NB4 (cell line): ENCODE data around the gene MOB1B.

Source experiments
- CTCF ChIP-seq: IDR thresholded peaks from one replicate; pipeline ENCODE4 v1.5.1; 2012; ENCODE audit warnings: low read depth, low read length
- MAX ChIP-seq: IDR thresholded peaks from 2 replicates; pipeline ENCODE4 v1.6.1; 2011; ENCODE audit warnings: low read depth, low read length
- MYC ChIP-seq: IDR thresholded peaks from 2 replicates; pipeline ENCODE4 v1.6.1; 2011; ENCODE audit warnings: low read depth, low read length
- POLR2A ChIP-seq: IDR thresholded peaks from 2 replicates; pipeline ENCODE4 v1.6.1; 2011; ENCODE audit warnings: mild to moderate bottlenecking; ENCODE audit not compliant: insufficient read length; ENCODE audit errors: extremely low read depth

- TF ChIP-seq CTCF (no peak), POLR2A (no peak), MYC (no peak), MAX (no peak)
Measured at GRCh38 chr4:70943114-70943513, 40.9 kb downstream of the MOB1B start.
